ENCODE data around the gene PDIA6. TPM values are rescaled to one million over a fixed set of nuclear protein-coding genes. Genes with fewer than 3 reads are reported as not detected.

Gene PDIA6
- total RNA-seq, 1 experiment from 2014 or later = 149 TPM

DNA sequence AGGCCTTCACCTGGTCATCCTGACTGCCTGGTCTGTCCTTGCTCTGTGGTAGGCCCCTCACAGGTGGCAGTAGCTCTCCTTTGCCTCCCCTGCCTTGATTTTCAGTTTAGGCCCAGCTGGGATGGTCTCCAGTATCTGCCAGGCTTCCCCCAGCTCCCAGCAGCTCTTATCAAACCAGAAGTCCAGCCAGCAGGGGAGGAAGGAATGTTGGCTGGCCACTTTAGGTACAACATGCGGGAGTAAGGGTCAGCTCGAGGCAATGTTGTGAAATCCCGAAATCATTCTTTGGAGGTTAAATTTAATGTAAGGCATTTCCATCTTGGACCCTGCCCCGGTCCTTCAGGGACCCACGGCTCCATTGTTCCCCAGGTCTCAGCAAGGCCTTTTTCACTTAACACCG lies 74.4 kb downstream of the PDIA6 start (continued):
- TF ChIP-seq YY1 (IDR thresholded peaks at IDR 0.05; ENCODE audit: extremely low read depth, insufficient replicate concordance, low read depth, low read length) (no peak), SP1 (IDR thresholded peaks at IDR 0.05; ENCODE audit: low read depth) (no peak), POLR2A (IDR thresholded peaks at IDR 0.05; ENCODE audit: borderline replicate concordance, extremely low read depth, insufficient read depth, insufficient read length) (no peak), RAD21 (IDR thresholded peaks at IDR 0.05; ENCODE audit: low read depth) (no peak)

DNA sequence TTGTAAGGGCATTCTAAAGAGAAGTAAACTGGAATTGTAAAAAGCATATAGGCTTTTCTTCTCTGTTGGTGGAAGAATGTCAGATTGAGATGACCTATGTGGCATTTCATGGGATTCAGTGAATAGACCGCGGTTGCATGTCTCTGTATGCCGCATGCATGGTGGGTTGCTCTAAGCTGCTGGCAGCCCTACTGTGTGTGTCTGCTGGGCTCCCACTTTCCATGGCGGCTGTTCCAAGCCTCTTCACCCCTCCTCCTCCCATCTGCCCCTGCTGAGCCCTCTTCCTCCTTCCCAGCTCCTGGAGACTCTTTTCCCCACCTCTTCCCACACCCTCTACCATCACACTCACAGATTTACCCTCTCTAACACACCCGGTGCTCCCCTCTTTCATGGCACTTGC lies 78.6 kb downstream of the PDIA6 start:
- Histone ChIP-seq H3K36me3 (ENCODE audit: control insufficient read depth in 1 of 2, insufficient read depth in 2 of 2, low read length in 2 of 2) (no peaks in the 10 kb centered on the region), H3K79me2 (ENCODE audit: insufficient read depth, low read length) (no peaks in the 10 kb centered on the region), H3K4me2 (ENCODE audit: low read length) (no peak overlapping the region), H3K4me1 (ENCODE audit: control insufficient read depth in 1 of 2, insufficient read depth in 2 of 2, low read length in 2 of 2) (no peaks in the 10 kb centered on the region), H3K9me2 (ENCODE audit: insufficient read depth) (no peaks in the 10 kb centered on the region), H3K27me3 (ENCODE audit: insufficient read depth, low read length) (no peaks in the 10 kb centered on the region), H3K4me3 (replicated peaks in 1 of 2; ENCODE audit: low read depth in 1 of 2, low read length in 2 of 2) (no peak overlapping the region), H4K20me1 (ENCODE audit: insufficient read depth) (no peaks in the 10 kb centered on the region), H3K27ac (ENCODE audit: low read depth, low read length) (no peak overlapping the region), H3K9ac (ENCODE audit: low read length) (no peak overlapping the region), H2AFZ (ENCODE audit: low read depth, low read length, poor library complexity, severe bottlenecking) (no peak overlapping the region), H3K9me3 (ENCODE audit: control insufficient read depth in 1 of 2, insufficient read depth in 1 of 2, low read depth in 1 of 2, low read length in 2 of 2) (no peaks in the 10 kb centered on the region)
- intact Hi-C loops (cut with micrococcal nuclease) = no loop called here
- ATAC-seq = no peak
- ChIA-PET RAD21 (ENCODE audit: low non-redundant PET in 1 of 2, low total read pairs in 2 of 2, uncharacterized antibody in 2 of 2, unreplicated experiment in 2 of 2) (no interaction called here), POLR2A (interaction anchor here (0.6 kb wide), 1 partner anchor 8 kb away, joined by 3 read pairs; no protein-coding TSS in a partner anchor), CTCF (no interaction called here)
- no TSS peak for BruUV-seq (replicated peaks)
- TF ChIP-seq REST (IDR thresholded peaks at IDR 0.05; ENCODE audit: low read depth) (no peak), ZFX (IDR thresholded peaks at IDR 0.05) (no peak), TCF7L2 (IDR thresholded peaks at IDR 0.05; ENCODE audit: borderline replicate concordance, extremely low read depth, insufficient read depth, insufficient read length) (no peak), FOSL1 (IDR thresholded peaks at IDR 0.05; ENCODE audit: low read depth) (no peak), SIN3A (IDR thresholded peaks at IDR 0.05; ENCODE audit: low read depth) (no peak), MAX (IDR thresholded peaks at IDR 0.05) (no peak)
- TF ChIP-seq, protein P1, sequence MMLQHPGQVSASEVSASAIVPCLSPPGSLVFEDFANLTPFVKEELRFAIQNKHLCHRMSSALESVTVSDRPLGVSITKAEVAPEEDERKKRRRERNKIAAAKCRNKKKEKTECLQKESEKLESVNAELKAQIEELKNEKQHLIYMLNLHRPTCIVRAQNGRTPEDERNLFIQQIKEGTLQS (IDR thresholded peaks at IDR 0.05) = no peak
- no peak for DNase-seq (ENCODE audit: low read depth, low spot score)
